ENCODE measurements around the gene FAM89B.

FAM89B gene

DNA sequence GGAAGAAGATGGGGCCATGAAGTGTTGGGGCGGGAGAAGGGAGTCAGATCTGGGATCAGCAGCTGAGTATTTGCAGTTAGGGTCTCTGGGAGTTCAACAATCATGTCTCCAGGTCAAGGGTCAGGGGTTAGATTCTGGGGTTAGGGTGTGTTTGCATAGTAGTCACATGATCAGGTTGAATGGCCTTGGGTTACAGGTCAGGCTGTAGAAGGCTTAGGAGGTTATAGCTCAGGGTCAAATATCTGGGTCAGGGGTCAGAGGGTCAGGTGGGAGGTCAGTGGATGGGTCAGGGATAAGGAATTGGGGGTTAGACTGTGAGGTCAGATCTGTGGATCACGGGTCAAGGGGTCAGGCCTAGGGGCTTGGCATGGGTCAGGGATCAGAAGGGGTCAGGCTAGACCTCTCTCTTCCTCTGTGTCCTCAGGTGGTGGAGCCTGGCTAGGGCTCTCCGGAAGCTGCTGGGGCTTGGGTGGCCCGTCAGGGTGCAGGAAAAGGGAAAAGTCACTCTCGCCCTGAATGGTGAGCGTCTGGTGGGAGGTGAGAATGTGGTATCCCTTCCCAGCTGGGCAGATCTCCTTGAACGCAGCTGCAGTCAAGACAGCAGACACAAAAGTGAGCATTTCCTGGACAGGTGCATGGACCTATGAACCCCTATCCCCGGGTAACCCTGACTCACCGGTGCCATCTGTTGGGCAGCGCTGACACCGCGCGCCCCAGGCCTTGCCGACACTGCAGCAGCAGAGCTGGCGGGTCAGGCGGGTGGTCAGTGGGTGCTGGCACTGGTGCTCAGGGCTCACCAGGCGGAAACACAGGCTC, 20.6 kb upstream of the FAM89B start:
- 59% methylated on average over 17 of the region's 17 CpGs for WGBS, 2 experiments
- peaks cover 28% of the 10 kb centered on the region for H3K4me1 ChIP-seq (ENCODE audit: control insufficient read depth, insufficient read depth, low read length)
- peaks cover 55% of the 10 kb centered on the region for H3K27me3 ChIP-seq (ENCODE audit: control insufficient read depth, insufficient read depth, low read length, poor library complexity, severe bottlenecking)
- H3K4me3 ChIP-seq (ENCODE audit: insufficient read depth, low read depth, low read length): no peak overlapping the region
- H3K9me3 ChIP-seq (ENCODE audit: control insufficient read depth, low read length): no peaks in the 10 kb centered on the region
- H3K36me3 ChIP-seq (ENCODE audit: control insufficient read depth, insufficient read depth, low read length): no peaks in the 10 kb centered on the region
- H3K27ac ChIP-seq (ENCODE audit: insufficient read depth, low read depth, low read length, poor library complexity, severe bottlenecking): no peak overlapping the region

DNA sequence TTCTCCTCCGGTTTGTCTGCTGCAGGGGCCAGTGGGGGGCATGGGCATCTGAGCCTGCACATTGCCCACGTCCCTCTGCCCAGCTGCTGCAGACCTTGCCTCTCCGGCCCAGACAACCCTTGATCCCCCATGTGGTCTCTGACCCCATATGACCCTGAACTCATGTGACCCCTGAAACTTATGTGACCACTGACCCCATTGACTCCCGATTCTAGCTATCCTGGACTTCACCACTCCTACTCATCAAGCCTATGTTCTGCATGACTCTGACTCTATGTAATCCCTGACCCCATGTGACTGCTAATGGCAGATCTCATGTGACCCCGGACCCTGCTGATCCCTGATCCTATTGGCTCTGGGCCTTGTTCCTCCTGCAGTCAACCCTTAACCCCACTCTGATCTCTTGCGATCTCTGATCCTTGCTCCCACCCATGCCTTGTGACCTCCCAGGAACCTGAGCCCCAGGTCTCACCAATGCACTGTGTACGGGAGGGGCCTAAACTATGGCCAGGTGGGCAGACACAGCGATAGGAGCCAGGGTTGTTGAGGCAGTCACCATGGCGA, 19.9 kb upstream of the FAM89B start:
- Histone ChIP-seq H3K27me3 (ENCODE audit: control insufficient read depth, insufficient read depth, low read length, poor library complexity, severe bottlenecking) (peaks cover 55% of the 10 kb centered on the region), H3K4me1 (ENCODE audit: control insufficient read depth, insufficient read depth, low read length) (peaks cover 32% of the 10 kb centered on the region), H3K4me3 (ENCODE audit: insufficient read depth, low read depth, low read length) (no peak overlapping the region), H3K9me3 (ENCODE audit: control insufficient read depth, low read length) (no peaks in the 10 kb centered on the region), H3K27ac (ENCODE audit: insufficient read depth, low read depth, low read length, poor library complexity, severe bottlenecking) (no peak overlapping the region), H3K36me3 (ENCODE audit: control insufficient read depth, insufficient read depth, low read length) (no peaks in the 10 kb centered on the region)
- WGBS, 2 experiments: 85% methylated on average over 9 of the region's 9 CpGs

DNA sequence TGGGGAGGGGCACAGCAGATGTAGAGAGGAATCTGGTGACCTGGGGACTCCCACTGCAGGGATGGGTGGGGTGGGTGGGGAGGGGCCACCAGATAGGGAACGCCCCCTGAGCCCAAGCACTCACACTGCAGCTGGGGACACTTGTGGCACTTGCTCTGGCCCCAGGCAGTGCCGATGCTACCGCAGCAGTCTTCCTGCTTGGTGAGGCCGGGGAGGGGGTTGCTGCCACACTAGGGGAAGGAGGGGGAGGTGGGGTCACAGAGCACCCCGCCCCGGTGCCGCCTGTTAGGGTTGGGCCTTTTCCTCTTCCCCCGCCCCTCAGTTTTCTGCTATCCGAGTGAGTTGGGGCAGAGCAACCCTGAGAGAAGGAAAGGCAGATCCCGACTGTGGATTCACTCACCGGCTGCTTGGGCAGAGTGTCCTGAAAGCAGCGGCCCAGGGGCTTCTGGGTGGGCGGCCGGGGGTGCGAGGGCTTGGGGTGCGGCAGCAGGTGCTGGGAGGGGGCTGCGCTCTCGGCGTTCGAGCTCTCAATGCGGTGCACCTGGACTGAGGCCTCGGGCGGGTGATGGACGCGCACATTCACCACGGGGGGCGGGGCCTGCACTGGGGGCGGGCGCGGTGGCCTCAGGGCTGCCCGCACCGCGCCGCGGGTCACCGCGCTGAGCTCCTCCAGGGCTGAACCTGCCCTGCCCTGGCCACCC, 18.9 kb upstream of the FAM89B start:
- WGBS, 2 experiments: 20 to 21% methylated on average over 37 of the region's 37 CpGs
- Histone ChIP-seq H3K27me3 (ENCODE audit: control insufficient read depth, insufficient read depth, low read length, poor library complexity, severe bottlenecking) (peaks cover 46% of the 10 kb centered on the region), H3K9me3 (ENCODE audit: control insufficient read depth, low read length) (no peaks in the 10 kb centered on the region), H3K4me1 (ENCODE audit: control insufficient read depth, insufficient read depth, low read length) (peaks cover 32% of the 10 kb centered on the region), H3K27ac (ENCODE audit: insufficient read depth, low read depth, low read length, poor library complexity, severe bottlenecking) (no peak overlapping the region), H3K36me3 (ENCODE audit: control insufficient read depth, insufficient read depth, low read length) (no peaks in the 10 kb centered on the region), H3K4me3 (ENCODE audit: insufficient read depth, low read depth, low read length) (peak overlapping the region; percentile 20)

GRCh38 chr11:65554057-65554818, 18.1 kb upstream of the FAM89B start:
- Histone ChIP-seq H3K4me1 (ENCODE audit: control insufficient read depth, insufficient read depth, low read length) (peaks cover 39% of the 10 kb centered on the region), H3K4me3 (ENCODE audit: insufficient read depth, low read depth, low read length) (peak overlapping the region; percentile 20), H3K9me3 (ENCODE audit: control insufficient read depth, low read length) (no peaks in the 10 kb centered on the region), H3K27ac (ENCODE audit: insufficient read depth, low read depth, low read length, poor library complexity, severe bottlenecking) (no peak overlapping the region), H3K27me3 (ENCODE audit: control insufficient read depth, insufficient read depth, low read length, poor library complexity, severe bottlenecking) (peaks cover 42% of the 10 kb centered on the region), H3K36me3 (ENCODE audit: control insufficient read depth, insufficient read depth, low read length) (no peaks in the 10 kb centered on the region)
- WGBS, 2 experiments: 84 to 85% methylated on average over 27 of the region's 27 CpGs

- WGBS, 2 experiments: 91 to 92% methylated on average over 4 of the region's 4 CpGs
- no peaks in the 10 kb centered on the region for H3K9me3 ChIP-seq (ENCODE audit: control insufficient read depth, low read length)
- H3K4me3 ChIP-seq (ENCODE audit: insufficient read depth, low read depth, low read length): no peak overlapping the region
- no peak overlapping the region for H3K27ac ChIP-seq (ENCODE audit: insufficient read depth, low read depth, low read length, poor library complexity, severe bottlenecking)
- no peaks in the 10 kb centered on the region for H3K36me3 ChIP-seq (ENCODE audit: control insufficient read depth, insufficient read depth, low read length)
- peaks cover 45% of the 10 kb centered on the region for H3K4me1 ChIP-seq (ENCODE audit: control insufficient read depth, insufficient read depth, low read length)
- peaks cover 45% of the 10 kb centered on the region for H3K27me3 ChIP-seq (ENCODE audit: control insufficient read depth, insufficient read depth, low read length, poor library complexity, severe bottlenecking)
Measured at GRCh38 chr11:65554842-65555430, 17.4 kb upstream of the FAM89B start.

GRCh38 chr11:65555693-65556231, 16.6 kb upstream of the FAM89B start:
- H3K4me1 ChIP-seq (ENCODE audit: control insufficient read depth, insufficient read depth, low read length): peaks cover 53% of the 10 kb centered on the region
- H3K27ac ChIP-seq (ENCODE audit: insufficient read depth, low read depth, low read length, poor library complexity, severe bottlenecking): no peak overlapping the region
- peaks cover 43% of the 10 kb centered on the region for H3K27me3 ChIP-seq (ENCODE audit: control insufficient read depth, insufficient read depth, low read length, poor library complexity, severe bottlenecking)
- no peak overlapping the region for H3K4me3 ChIP-seq (ENCODE audit: insufficient read depth, low read depth, low read length)
- H3K9me3 ChIP-seq (ENCODE audit: control insufficient read depth, low read length): no peaks in the 10 kb centered on the region
- 70 to 81% methylated on average over 6 of the region's 6 CpGs for whole genome bisulfite sequencing, 2 experiments
- no peaks in the 10 kb centered on the region for H3K36me3 ChIP-seq (ENCODE audit: control insufficient read depth, insufficient read depth, low read length)

- H3K4me1 ChIP-seq (ENCODE audit: control insufficient read depth, insufficient read depth, low read length): peaks cover 59% of the 10 kb centered on the region
- no peak overlapping the region for H3K27ac ChIP-seq (ENCODE audit: insufficient read depth, low read depth, low read length, poor library complexity, severe bottlenecking)
- H3K4me3 ChIP-seq (ENCODE audit: insufficient read depth, low read depth, low read length): no peak overlapping the region
- H3K27me3 ChIP-seq (ENCODE audit: control insufficient read depth, insufficient read depth, low read length, poor library complexity, severe bottlenecking): peaks cover 41% of the 10 kb centered on the region
- H3K9me3 ChIP-seq (ENCODE audit: control insufficient read depth, low read length): no peaks in the 10 kb centered on the region
- no peaks in the 10 kb centered on the region for H3K36me3 ChIP-seq (ENCODE audit: control insufficient read depth, insufficient read depth, low read length)
- 87 to 88% methylated on average over 12 of the region's 12 CpGs for WGBS, 2 experiments
Measured at GRCh38 chr11:65556470-65557279, 15.7 kb upstream of the FAM89B start.

GRCh38 chr11:65557280-65558001, 14.9 kb upstream of the FAM89B start:
- 8% methylated on average over 47 of the region's 47 CpGs for WGBS, 2 experiments
- Histone ChIP-seq H3K27me3 (ENCODE audit: control insufficient read depth, insufficient read depth, low read length, poor library complexity, severe bottlenecking) (peaks cover 39% of the 10 kb centered on the region), H3K36me3 (ENCODE audit: control insufficient read depth, insufficient read depth, low read length) (no peaks in the 10 kb centered on the region), H3K4me3 (ENCODE audit: insufficient read depth, low read depth, low read length) (peak overlapping the region; percentile 46), H3K4me1 (ENCODE audit: control insufficient read depth, insufficient read depth, low read length) (peaks cover 59% of the 10 kb centered on the region), H3K27ac (ENCODE audit: insufficient read depth, low read depth, low read length, poor library complexity, severe bottlenecking) (no peak overlapping the region), H3K9me3 (ENCODE audit: control insufficient read depth, low read length) (no peaks in the 10 kb centered on the region)
